Non-pigmented ciliary epithelial cell (primary cell): Measurements from ENCODE around the gene SPTAN1.
"Not testable (repeated sequence)": the region's sequence is repeated elsewhere in the genome, so short reads cannot be mapped to it uniquely, and the experiment has no call there.

Experiments used
- DNase-seq: peaks from one replicate; pipeline ENCODE4 v3.0.0-alpha.2; 2010; ENCODE audit warnings: low read depth

The SPTAN1 gene

GRCh38 chr9:128552153-128552743 is at the start of gene SPTAN1:
SPTAN1 (plus strand) TSS chr9:128552587; CDS start chr9:128566741, 14,154 bp downstream.
- no peak for DNase-seq

DNA sequence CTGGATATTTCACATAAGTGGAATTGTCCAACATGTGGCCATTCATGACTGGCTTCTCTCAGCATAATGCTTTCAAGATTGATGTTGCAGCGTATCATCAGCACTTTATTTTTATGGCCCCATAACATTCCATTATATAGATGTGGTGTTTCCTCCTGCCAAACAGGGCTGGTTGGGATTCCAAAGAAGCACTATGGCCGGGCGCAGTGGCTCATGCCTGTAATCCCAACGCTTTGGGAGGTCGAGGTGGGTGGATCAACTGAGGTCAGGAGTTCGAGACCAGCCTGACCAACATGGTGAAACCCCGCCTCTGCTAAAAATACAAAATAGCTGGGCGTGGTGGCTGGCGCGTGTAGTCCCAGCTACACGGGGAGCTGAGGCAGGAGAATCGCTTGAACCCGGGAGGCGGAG is 49.0 kb upstream of the SPTAN1 start:
- DNase-seq, result not testable (repeated sequence)

GRCh38 chr9:128503870-128504269 is 48.5 kb upstream of the SPTAN1 start:
- DNase-seq, result no peak

DNA sequence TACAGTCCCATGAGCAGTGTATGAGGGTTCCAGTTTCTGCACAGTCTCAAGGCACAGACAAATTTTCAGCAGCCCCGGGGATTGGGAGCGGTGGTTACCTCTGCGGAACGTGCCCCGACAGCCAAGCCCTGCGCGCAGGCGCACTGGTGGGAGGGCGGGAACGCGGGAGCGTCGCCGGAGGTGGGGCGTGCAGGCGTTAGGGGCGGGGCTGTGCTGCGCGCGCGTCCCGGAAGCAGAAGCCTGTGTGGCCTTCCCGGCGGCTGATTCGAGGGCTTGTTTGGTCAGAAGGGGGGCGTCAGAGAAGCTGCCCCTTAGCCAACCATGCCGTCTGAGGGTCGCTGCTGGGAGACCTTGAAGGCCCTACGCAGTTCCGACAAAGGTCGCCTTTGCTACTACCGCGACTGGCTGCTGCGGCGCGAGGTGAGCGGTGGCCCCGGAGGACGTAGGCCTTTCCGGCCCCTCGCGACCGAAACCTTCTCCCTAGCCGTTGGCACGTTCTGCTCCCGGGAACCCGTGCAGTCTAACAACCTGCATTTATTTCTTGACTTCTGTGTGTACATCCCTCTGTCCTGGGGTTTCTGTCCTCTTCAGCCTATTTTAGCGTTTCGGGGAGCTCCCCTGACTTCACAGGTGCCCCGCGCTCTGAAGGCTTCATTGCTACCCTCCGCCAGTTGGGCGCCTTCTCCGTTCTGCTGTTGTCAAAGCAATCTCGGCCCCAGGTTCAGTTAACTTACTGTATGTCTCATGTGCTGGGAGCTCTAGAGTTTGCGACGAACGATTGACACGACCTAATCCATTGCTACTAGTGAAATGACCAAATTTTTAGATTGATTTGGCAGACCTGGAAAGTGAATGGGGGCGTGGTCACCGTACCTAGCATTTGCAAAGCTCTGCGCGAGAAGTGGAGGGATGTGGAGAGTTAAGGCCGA is 47.6 kb upstream of the SPTAN1 start, which contains the start of gene GLE1:
Gene GLE1 (plus strand): TSS at position 235 of the 929 bp plus-strand sequence. CDS start 87 bp downstream, at position 322.
- DNase-seq, result no peak

GRCh38 chr9:128505414-128505765 is 47.0 kb upstream of the SPTAN1 start:
- DNase-seq, result no peak

GRCh38 chr9:128505906-128506305 is 46.5 kb upstream of the SPTAN1 start:
- not testable (repeated sequence) for DNase-seq

DNA sequence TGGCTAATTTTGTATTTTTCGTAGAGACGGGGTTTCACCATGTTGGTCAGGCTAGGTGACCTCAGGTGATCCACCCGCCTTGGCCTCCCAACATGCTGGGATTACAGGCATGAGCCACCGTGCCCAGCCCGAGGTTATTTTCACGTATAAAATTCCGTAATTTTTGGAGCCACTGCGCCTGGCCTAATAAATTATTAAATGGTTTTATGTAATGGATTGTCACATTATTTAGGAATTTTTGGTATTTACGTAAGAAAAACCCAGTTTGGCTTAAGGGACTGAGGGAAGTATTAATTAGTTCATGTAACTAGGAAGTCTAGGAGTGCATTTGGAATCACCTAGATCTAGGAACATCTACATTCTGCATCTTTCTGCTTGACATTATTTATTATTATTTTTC is 39.6 kb upstream of the SPTAN1 start:
- DNase-seq, result no peak

GRCh38 chr9:128521956-128522355 is 30.4 kb upstream of the SPTAN1 start:
- DNase-seq, result no peak

DNA sequence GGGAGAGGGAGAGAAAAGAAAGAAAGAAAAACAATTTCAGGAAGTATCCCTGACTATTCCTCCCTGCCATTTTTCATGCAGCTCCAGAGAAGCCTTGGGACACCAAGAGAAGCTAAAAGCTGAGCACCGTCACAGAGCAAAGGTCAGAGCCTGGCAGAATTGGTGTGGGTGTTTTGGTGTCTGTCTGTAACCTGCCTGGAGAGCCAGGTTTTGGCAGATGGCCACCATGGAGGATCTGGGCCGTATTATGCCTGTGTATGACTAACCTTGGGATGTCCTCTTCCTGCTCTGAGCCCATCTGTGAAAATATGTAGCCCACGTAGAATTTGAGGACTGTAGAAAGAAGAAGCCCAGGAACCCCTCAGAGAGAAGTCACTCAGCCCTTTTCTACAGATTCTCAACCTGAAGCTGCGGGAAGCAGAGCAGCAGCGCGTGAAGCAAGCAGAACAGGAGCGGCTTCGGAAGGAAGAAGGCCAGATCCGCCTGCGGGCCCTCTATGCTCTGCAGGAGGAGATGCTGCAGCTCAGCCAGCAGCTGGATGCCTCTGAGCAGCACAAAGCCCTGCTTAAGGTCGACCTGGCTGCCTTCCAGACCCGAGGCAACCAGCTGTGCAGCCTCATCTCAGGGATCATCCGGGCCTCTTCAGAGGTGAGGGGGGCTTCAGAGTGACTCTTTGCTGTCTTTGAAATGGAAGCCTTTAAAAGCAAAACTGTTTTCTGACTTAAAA is 29.0 kb upstream of the SPTAN1 start:
- DNase-seq, result no peak

GRCh38 chr9:128526720-128527119 is 25.7 kb upstream of the SPTAN1 start:
- DNase-seq, result no peak

- no peak for DNase-seq
These were observed 23.8 kb upstream of the SPTAN1 start for GRCh38 chr9:128528445-128529160.

- DNase-seq, result no peak
These were observed 23.2 kb upstream of the SPTAN1 start for GRCh38 chr9:128529191-128529590.

- no peak for DNase-seq
These were observed 19.8 kb upstream of the SPTAN1 start for GRCh38 chr9:128532581-128532980.

DNA sequence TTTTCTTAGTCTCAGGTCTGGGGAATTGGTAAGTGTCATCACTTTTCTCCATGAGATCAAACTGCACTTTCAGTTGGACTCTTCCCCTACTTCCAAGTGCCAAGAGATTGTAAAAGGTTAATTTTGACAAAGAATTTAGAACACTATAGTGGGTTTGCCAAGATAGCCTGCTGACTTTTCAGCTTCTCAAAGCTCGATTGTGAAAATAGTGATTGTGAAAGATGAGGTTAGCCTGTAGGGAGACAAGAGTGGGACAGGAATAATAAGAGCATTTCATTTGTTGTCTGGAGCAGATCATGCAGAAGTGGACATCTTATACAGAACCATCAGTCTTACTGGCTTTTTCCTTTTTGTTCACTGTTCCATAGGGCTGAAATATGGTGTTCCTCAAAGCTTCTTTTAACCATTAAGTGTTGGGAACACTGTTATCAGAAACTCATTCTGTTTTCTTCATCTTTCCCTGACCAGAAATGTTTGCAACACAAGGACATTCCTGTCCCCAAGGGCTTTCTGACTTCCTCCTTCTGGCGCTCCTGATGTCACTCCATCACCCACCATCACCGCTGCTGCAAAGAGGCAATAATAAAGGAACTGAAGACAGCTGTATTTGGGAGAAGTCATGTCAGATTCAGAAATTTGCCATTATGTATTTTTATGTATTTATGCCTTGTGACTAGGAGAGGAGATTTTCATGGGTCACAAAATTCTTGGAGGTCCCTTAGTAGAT is 11.6 kb upstream of the SPTAN1 start:
- DNase-seq, result no peak

DNA sequence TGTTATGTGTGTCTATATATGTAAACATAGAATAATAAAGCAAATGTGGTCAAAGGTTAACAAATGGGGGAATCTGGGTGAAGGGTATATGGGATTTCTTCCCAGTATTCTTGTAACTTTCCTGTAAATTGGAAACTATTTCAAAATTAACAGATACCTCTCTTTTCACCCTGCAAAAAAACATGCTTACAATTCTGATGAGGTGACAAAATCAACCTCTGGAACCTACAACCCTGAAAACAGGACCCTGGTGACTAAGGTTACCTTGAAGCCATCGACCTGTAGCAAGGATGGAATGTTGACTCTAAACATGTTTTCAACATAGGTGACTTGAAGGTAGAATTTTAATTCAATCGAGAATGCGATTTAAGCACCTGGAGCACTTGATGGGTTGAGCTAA is 5.9 kb upstream of the SPTAN1 start:
- DNase-seq, result no peak

DNA sequence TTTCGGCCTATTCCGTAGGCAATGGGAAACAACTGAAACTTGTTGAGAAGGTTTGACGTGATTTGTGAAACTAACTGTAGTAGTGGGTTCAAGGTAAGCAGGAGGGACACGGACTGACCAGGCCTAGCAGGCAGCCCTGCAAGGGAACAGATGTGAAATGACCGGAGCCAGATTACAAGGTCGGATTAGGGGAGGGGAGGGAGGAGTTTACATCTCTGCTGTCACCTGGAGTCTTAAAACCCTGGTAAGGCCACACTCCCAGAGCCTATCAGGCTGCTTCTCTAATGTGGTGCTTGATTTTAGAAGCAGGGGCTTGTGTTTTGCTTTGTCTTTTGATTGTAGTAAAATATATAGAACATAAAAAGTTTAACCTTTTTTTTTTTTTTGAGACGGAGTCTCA is 3.5 kb upstream of the SPTAN1 start:
- no peak for DNase-seq

GRCh38 chr9:128550226-128550625 is 2.2 kb upstream of the SPTAN1 start:
- DNase-seq, result no peak

DNA sequence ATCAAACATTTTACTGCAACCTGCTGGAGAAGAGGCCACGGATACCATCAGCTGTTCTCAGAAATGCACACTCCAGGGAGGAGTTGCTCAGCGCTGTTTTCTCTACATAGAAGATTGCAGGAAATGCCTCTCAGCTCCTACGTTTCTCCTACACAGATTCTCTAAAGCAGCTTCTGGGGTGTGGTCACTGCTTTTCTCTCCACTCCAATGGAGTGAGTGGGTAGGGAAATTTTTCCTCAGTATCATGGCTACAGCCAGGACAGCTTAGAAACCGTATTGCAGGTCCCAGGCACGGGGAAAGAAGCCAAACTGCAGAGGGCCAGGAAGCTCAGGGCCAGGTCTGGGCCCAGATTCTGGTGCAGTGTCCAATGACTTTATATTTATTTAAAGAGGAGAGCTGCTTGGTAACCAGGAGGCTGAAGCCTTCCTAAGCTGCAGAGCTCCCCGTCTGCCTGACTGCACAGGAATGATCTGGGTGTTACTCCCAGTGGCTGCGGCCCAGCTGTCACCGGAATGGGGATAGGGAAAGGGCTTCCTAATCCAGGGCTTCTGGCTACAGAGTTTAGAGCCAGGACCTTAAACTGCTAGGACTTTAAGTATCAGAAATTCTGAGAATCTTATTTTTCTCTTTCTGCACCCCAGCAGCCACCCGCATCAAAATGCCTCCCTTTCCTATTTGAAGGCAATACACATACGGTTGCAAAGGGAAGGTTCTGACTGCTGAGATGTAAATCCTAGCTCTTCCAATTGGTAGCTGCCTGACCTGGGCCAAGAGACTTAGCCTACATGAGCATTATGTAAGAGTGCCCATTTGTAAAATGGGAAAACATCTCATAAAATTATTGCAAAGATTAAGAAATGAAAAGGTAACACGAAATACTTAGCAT is 1.4 kb upstream of the SPTAN1 start:
- no peak for DNase-seq

- no peak for DNase-seq
These were observed 682 bp upstream of the SPTAN1 start for GRCh38 chr9:128551657-128552152.
